Measurements from ENCODE around the gene NCKIPSD.

Gene NCKIPSD

DNA sequence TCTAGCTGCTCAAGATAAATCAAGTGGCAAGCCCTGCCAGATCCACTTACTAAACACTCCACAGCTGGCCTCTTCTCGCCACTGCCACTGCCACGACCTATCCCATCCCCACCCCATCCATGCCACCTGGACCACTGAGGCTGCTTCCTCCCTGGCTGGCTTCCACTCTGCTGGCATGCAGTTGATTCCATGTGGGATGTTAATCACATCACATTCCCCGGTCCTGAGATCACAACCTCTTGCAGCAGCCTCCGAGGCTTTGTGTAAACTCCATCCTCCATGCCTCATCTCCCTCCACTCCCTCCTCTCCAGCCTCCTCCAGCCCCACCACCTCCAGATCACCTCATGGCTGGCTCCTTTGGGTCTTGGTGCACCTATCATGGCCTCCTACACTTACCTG lies 7.7 kb downstream of the NCKIPSD start:
- DNase-seq: no peak

DNA sequence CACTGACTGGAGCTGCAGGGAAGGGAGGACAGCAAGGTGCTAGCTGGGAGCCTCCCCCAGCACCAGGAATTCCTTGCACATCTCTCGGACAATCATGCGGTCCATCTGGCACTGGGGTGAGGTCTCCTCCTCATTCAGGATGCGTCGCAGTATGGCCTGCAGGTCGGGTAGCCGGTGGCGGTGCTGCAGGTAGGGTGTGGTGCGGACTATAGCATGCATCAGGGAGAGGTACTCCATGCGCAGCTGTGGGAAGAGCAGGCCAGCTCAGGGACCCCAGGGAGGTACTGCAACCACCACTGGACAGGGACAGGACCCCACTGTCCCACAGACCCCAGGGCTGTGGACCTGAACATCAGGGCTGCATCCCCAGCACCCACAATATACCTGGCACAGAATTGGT lies 11.2 kb downstream of the NCKIPSD start:
- DNase-seq: no peak

DNA sequence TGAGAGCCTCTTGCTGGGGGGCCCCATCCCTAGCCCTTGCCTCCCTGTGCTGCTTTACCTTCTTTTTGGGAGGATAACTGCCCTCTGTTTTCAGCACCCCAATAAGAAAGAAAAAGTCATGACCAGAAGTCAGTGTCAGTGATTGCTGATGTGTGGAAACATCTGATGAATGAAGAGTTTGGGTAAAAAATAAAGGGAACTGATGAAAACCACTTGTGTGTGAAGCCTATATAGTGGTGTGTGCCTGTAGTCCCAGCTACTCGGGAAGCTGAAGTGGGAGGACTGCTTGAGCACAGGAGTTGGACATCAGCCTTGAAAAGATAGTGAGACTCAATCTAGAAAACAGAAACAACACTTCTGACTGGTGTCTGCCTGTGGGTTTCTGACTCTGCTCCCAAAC lies 13.2 kb downstream of the NCKIPSD start:
- DNase-seq: no peak

DNA sequence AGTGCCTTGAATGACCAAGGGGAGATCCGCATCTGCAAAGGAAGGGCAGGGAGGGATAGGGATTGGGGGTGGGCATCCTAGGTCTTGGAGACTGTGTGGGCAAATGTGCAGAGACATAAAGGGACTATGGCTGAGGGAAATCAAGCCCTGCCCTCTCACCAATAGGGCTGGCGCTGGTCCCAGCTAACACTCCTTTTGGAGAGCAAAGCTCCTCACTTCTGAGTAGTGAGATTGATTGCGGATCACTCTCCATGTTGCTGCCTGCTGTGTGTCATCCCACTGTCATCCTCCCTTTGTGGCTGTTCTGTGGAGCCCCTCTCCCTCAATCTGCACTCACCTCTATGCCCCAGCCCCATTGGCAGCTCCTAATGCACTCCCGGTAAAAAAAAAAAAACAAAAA lies 20.8 kb downstream of the NCKIPSD start:
- DNase-seq: no peak

DNA sequence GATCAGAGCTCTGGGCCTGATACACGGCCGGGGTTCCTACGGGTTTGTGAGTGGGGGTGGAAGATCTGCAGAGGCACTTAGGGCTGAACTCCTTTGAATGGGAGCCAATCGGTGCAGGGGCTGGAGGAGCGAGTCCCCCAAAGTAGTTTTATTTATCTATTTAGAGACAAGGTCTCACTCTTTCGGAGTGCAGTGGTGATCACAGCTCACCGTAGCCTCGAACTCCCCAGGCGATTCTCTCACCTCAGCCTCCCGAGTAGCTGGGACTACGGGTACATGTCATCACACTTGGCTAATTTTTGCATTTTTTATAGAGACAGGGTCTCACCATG lies 21.4 kb downstream of the NCKIPSD start:
- no peak for DNase-seq

DNA sequence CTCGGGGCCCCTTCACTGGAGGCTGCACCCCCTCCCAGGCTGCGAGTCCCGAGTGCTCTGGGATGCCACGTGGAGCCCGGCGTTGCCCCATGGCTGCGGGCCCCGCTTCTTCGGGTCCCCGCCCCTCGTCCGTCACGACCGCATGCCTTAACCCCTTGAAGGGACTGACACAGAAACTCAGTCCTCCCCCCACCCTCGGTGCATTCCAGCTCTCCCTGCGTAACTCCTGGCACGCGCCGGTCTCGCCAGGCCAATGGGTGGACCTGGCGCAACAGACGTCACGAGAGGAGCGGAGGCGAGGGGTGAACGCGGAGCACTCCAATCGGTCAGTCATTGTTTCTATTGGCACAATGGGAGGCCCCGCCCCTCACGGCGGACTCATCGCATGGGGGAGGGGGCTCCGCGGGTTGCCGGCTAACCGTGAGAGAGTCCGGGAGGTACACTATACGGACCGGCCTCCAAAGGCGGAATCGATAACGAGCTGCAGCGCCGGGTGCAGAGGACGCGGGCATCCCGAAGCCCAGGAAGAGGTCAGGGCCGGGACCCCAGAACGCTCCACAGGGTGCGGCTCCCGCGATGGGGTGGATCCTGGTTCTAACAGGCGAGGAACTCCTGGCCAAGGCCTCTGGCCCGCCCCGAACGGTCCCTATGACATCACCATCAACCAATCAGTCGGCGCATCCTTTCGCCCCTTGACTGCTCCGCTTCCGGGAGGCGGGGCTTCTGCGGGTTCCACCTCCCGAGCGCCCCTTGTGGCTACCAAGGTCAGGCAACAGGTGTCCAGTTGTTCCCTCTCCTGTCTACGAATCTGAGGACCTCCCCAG lies 22.0 kb downstream of the NCKIPSD start:
- peak; percentile 94 for DNase-seq

DNA sequence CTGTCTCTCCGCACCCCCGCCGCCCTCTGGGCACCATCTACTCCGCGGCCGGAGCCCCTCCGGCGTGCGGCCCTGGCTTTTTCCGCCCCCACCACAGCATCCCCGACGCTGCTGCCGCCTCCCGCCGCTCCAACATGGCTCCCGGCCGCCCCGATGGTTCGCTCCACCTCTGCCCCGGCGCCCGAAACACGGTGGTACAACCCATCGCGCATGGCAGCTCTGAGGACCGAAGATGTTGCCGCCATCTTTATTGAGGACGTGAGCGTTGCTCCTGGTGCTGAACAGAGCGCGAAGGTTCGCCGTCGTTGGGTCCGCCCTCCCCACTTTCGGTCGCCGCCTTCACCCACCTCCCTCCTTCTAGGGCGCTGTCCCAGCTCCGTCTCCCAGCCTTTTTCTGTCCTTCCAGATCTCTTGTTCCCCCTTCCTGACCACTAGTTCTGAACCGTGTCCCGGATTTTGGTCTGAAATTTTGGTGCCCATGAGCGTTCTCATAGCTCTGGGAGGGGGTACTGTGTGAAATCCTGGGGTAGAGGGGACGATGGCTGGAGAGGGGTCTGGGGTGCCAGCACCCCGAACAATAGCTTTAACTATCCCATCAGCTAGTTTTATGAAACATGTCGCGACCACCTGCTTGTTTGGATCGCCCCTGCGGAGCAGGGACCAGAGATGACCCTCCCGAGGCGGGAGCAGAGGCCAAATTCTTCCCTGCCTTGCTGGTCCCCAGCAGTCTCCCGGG lies 22.8 kb downstream of the NCKIPSD start, which contains the start of gene CELSR3:
Gene CELSR3 (minus strand): TSS at position 134 of the 736 bp plus-strand sequence. CDS start 252 bp downstream, outside the sequence.
- DNase-seq: peak in 1 of 2 experiments; percentile 41

DNA sequence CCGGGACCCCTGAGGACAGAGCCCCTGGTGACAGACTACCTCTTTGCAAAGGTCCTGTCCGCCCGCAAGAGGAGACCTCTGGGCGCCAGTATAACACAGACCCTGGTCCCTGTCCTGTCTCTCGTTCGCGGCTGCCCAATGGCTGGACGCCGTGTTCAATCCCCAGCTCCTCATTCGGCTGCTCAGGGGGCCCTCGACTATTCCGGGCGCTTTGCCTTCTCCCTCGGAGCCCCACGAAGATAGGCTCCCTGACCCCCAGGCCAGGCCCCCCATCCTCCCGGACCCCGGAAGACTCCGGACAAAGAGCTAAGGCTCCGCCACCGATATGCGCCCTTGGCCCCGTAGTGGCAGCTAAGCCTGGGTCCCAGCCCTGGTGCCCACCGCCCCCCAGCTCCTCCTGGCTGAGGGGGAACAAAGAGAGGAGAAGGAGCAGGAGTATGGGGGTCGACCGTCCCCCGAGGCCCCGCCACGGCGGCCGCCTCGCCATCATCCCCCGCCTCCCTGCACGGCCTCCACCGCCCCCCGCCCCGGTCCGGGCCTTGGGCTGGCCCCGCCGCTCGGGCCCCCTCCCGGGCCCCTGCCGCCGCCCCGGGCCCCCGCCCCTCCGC lies 23.5 kb downstream of the NCKIPSD start:
- no peak for DNase-seq

DNA sequence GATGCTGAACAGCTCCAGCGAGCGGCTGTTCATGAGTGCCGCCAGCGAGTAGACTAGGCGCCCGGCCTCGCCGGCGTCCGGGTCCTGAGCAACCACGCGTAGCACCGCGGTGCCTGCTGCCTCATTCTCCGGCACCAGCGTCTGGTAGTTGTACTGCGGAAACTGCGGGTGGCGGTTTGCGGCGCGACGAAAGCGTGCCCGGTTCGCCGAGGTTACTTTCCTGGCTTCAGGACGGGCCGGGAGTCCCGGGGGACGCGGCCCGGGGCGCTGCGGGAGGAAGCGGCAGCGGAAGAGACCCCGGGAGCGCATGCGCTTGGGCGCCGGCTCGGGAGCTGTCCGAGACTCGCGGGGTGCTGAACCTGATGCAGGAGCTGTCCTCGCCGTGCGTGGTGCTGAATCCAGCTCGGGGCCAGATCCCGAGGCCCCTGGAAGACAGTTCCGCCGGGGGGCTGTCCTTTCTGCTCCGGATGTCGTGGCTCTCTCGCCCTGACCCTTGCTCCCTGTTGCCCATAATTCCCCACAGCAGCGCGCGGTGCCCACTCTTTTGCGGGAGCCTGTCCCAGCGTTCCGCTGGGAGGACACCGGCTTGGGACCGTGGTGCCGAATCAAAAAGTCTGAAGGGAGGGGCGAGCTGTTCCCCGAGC lies 24.1 kb downstream of the NCKIPSD start:
- DNase-seq: no peak

DNA sequence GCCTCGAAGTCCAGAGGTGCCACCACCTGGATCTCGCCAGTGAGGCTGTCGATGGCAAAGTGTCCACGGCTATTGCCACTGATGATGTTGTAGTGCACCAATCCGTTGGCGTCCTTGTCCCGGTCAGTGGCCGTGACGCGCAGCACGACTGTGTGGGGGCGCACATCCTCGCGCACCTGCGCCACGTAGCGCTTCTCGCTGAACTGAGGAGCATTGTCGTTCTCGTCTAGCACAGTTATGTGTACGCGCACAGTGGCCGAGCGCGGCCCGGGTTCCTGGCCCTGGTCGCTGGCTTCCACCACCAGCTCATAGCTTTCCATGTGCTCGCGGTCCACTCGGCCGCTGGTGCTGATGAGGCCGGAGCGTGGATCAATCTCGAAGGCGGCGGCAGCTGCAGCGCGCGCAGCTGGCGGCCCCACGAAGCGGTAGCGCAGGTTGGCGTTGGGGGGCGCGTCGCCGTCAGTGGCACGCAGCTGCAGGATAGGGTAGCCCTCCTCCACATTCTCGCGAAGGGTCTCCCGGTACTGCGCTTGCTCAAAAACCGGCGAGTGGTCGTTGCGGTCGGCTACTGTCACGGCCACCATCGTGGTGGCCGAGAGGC lies 24.8 kb downstream of the NCKIPSD start:
- DNase-seq: no peak

DNA sequence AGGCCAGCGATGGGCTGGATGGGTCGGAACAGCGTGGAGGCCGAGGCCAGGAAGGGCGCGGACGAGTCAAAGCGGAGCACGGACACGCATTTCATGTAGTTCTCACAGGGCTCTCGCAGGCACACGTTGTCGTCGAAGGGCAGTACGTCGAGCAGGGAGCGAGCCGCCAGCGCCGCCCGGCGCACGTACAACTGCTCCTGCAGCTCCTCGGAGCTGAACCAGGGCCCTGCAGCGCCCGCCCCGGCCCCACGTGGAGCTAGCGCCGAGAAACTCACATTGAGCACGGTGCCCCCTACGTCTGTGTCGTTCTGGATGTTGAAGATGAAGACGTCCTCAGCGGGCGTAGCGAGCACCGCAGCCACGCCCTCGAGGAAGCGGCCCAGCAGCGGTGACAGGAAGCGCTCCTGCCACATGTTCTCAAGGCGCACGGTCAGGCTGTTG lies 28.9 kb downstream of the NCKIPSD start:
- no peak for DNase-seq

DNA sequence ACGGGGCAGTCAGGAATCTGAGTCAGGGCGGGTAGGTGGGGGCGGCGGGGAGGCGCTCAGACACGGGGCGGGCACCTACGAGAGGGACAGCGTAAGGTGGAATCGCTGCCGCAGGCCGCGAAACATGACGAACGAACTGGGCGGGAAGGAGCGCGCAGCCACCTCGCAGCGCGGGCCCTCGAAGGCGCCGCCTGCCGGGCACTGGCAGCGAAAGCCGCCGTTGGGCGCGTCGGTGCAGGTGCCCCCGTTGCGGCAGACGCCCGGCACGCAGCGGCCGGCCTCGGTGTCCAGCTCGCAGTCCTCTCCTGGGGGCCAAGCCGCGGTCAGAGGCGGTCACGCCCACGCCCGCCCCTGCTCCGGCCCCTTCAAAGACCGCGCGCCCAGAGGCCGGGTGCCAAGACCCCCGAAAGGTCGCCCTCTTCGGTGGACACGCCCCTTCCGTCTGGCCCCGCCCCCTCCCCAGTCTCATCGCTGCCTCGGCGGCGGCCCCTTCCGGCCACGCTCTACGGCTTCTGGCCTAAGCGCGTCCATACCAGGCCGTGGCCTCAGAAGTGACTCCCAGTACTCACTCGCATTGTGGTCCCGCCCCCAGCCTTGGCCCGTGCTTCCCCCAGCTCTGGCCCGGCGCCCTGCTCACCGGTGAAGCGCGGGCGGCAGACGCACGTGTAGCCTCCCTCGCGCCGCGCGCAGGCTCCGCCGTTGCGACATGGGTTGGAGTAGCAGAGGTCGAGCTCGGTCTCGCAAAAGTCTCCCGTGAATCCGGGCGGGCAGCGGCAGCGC lies 29.5 kb downstream of the NCKIPSD start:
- DNase-seq: no peak

DNA sequence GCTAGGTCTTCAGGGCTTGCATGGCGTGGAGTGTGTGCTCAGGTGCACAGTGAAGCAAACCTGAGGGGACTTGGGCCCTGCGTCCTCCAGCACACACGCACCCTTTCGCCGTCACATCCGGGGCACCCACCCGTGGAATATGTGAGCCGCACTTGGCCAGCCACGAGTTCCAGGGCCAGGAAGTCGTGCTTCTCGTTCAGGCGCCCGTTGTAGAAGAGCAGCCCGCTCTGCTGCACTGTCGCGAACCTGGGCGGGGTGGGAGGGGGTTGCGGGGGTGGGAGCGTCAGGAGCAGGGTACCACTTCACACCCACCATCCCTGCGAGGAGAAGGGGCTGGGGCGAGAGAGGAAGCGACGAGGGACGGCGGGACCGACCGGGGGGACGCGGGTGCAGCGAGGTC lies 30.1 kb downstream of the NCKIPSD start:
- no peak for DNase-seq

DNA sequence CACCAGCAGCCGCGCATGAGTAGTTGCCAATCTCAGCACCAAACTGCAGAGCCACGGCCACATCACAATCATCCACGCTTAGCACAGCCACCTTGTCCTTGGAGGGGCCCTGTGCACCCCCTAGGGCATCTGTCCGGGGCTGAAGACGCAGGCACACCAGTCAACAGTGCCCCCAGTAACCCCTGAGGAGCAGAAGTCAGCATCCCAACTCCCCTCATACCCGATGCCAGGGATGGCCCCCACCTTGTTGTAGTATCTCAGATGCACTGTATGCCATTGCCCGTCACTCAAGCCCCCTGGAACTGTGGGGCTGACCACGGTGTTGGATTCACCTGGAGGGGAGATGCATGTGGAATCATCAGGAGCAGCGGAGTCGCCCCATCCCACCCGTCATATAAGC lies 30.7 kb downstream of the NCKIPSD start:
- no peak for DNase-seq

DNA sequence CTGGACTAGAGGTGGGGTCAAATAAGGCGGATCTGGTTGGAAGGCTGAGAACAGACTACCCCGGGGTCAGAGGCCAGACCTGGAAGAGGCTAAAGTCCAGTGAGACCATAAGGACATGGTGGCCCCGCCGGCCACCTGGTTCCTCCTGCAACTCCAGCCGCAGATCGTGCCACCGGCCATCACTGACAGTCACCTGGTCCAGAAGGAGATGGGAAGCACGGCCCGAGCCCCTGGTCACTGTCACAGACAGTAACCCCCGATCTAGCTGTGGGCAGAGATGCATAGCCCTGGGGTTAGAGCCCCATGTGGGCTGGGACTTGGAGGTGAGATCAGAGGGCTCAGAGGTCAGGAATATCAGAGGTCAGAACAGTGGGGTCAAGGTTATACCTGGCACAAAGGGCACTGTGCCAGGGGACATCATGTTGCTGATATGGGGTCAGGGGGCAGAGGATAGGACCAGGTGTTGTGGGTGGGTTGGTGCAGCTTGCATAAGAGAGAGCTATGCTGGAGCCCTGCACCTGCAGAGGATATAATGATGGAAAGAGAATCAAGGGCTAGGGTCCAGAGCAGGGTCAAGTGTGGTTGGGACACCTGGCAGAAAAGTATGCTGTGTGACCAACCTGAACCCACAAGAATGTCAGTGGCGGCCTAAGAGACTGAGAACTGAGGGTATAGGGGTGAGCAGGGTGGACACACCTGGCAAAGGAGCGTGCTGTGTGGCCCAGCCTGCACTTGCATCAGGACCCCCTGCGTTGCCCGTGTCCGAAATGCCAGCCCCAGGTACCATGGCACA lies 32.6 kb downstream of the NCKIPSD start:
- DNase-seq: no peak

DNA sequence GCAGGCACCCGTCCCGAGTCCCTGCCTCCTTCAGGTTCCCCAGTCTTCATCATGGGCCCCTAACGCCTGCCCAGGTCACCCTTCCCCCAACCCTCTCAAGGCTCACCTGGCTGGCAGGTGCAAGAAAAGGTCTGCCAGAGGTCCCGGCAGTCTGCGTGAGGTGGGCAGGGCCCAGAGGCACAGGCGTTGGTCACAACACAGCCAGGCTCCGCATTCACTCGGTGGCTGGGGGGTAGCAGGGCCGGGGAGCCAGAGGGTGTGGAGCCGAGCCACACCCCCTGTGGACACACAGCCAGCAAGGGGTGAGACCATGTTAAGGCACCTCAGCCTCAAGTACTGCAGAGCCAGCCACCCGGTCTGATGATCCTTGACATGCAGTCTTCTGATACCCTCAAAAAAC lies 33.9 kb downstream of the NCKIPSD start:
- DNase-seq: no peak

DNA sequence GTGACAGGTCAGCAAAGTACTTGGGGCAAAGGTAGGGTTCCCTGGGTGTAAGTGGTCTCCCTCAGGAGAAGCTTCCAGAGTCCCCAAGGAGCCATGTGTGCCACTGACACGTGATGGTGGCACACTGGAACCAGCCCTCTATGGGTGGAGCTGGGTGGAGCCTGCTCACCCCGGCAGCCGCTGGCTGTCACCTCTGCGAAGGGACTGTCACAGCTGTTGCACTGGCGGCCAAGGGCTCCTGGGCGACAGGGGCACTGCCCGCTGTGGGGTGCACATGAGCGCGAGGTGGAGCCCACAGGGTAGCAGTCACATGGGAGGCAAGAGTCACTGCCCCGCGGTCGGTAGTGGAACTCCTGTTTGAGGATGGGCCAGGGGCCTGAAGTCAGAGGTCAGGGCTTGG lies 35.0 kb downstream of the NCKIPSD start:
- no peak for DNase-seq

DNA sequence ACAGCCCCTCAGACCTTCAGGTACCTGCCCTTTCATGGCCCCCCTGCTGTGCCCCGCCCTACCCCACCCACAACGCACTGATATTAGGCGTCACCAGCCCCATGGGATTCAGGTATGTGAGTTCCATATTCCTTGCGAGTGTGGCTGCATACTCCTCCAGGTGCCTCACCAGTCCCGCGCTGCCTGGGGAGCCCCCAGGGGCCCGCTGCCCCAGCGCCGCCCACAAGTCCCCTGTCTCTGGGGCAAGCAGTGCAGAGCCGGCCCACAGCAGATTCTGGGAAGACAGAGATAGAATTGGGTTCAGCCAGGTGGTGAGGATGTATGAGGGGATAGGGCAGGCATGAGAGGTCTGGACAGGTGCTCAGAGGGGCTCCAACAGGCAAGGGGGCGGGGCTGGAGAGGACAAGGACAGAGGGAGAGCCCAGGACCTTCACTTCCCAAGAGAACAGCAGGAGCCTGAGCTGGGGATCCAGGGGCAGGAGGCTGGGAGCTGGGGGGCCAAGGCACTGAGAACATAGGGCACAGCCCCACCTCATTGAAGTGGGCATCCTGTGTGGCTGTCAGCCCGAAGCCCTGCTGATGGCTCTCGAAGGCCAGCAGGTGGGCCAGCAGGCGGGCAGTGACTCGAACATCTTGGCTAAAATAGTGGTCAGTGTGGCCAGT lies 37.4 kb downstream of the NCKIPSD start:
- no peak for DNase-seq

DNA sequence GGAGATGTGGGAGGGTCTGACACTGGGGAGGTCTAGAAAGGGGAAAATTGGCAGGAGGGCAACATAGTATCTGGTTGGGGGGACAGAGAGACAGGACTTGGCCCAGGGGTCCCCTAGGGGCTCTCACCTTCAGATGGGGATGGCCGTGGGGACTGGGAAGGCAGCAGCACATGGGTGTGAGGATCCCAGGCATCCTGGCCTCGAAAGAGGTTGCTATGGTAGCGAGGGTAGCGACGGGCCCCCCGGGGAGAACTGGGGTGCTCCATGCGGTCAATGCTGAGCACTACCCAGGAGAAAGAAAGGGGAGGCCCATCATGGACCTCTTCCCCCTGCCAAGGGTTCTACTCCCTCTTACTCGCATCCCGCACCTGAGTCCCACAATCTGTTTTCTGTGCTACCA lies 38.0 kb downstream of the NCKIPSD start:
- no peak for DNase-seq

DNA sequence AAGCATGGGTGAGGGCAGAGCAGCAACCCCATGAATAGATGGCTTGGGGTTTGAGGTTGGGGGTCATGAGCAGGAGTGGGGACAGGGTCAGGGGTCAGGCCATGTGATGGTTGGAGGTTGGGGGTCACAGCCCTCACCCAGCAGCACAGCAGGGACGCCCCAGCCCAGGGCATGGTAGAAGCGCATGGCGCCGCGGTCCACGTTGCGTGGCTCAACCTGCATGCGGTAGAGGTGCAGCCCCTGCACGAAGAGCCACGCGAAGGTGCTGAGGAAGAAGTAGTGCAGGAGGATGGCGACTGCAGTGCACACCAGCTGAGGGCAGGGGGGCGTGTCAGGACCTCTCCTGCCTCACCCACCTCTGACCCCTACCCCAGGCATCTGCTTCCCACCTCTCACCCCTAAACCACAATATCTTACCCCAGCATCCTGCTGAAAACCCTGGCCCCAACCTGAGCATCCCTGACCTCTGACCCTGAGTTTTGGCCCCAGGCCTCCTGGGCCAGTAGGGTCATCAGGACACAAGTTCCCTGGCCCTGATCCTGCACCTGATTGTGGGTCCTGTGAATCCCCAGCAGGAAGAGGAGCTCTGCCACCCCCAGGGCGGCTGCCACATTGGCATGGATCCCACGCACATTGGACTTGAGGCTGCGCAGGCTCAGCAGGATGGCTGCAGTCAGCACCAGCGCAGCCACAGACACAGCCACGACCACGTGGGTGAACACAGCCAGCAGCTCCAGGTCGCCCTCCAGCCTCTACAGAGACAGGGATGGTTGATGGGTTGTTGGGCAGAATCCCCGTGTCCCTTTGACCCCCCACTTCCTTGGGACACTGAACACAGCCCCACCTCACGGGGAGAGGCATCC lies 40.6 kb downstream of the NCKIPSD start:
- DNase-seq: no peak

Data from cerebellar nuclear complex (tissue), 1 donor.